Hepatic stellate cell (primary cell): ENCODE measurements around the gene CD96.
A peak's percentile ranks its signal among the peaks of the same experiment; 100 is the strongest.
"Not testable (repeated sequence)": the region's sequence is repeated elsewhere in the genome, so short reads cannot be mapped to it uniquely, and the experiment has no call there.

Source experiments
- DNase-seq: peaks from one replicate; pipeline ENCODE4 v3.0.0; 2011; ENCODE audit warnings: low spot score

The CD96 gene, protein sequence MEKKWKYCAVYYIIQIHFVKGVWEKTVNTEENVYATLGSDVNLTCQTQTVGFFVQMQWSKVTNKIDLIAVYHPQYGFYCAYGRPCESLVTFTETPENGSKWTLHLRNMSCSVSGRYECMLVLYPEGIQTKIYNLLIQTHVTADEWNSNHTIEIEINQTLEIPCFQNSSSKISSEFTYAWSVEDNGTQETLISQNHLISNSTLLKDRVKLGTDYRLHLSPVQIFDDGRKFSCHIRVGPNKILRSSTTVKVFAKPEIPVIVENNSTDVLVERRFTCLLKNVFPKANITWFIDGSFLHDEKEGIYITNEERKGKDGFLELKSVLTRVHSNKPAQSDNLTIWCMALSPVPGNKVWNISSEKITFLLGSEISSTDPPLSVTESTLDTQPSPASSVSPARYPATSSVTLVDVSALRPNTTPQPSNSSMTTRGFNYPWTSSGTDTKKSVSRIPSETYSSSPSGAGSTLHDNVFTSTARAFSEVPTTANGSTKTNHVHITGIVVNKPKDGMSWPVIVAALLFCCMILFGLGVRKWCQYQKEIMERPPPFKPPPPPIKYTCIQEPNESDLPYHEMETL

DNA sequence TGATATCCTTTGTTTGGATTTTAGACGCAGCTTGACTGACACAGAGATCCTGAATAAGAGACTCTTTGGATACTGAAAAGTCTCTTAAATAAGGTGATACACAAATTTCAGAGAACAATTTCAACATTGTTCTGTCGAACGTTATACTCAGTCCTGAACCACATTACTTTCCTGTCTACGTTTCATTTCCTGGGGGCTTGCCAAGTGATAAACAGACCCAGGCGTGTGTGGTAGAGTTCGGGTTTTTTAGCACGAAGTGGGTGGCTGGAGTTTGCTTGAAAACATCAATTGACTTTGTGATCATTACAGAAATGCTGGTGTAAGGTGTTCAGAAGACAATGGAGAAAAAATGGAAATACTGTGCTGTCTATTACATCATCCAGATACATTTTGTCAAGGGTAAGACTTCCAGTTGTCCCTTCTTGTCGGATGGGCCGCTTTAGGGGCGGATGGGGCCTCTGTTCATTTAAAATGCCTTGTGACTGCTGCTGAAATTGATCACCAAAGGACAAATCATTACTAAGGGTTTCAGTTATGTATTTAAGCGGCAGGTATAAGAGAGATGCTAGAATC, at the start of gene CD96:
TSS of gene CD96 (plus strand) at position 287 of the 573 bp plus-strand sequence. CDS start at position 339, 52 bp downstream.
- no peak for DNase-seq

DNA sequence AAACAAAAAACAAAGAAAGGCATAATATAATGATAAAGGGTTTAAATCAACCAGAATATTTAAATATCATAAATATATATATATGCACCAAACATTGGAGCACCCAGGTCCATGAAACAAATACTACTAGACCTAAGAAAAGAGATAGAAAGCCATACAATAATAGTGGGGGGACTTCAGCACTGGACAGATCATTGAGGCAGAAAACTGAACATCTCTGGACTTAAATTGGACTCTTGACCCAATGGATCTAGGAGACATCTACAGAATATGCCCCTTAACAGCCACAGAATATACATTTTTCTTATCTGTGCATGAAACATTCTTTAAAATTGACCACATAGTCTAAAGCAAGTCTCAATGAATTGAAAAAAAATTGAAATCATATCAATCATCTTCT, 48.7 kb upstream of the CD96 start:
- no peak for DNase-seq

DNA sequence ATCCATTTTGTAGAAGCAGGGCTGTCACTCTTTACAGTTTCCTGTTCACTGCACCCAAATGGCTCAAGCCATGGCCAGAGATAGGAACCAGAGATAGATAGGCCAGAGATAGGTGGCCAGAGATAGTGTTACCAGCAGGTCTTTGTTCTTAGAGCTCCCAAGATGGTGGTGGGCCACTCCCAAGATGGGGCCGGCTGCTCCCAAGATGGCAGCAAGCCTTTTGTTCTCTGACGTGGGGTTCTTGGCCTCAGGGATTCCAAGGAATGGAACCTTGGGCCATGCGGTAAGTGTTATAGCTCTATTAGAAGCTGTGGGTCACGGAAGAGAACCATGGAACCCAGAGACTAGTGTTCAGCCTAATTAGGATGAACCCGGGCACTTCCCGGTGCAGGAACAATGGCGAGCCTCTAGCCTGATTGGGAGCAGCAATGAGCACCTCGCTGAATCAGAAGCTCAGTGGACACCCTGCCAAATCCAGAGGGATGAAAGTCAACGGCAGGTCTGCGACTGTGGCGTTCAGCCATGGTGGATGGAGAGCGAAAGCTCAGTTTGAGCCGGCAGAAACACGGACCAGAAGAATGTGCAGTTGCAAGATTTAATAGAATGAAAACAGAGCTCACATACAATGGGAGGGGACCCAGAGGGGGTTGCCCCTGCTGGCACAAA, 45.0 kb upstream of the CD96 start:
- DNase-seq = no peak

DNA sequence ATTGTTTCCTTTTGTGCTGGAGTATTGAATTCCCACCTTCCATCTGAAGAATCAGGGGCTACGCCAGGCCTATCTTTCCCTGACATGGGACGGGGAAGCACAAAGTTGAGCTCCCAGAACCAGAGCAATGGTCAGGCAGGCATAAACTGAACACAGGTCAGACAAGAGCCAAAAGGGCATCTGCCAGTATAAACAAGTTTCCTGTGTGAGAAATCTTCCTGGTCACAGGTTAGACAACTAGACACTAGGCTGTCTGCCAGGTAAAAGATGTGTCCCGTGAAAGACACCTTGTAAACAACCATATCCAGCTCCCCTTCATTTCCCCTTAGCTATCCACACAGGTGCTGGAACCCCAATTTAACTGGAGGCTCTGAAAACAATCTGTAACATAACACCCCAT, 44.0 kb upstream of the CD96 start:
- no peak for DNase-seq

DNA sequence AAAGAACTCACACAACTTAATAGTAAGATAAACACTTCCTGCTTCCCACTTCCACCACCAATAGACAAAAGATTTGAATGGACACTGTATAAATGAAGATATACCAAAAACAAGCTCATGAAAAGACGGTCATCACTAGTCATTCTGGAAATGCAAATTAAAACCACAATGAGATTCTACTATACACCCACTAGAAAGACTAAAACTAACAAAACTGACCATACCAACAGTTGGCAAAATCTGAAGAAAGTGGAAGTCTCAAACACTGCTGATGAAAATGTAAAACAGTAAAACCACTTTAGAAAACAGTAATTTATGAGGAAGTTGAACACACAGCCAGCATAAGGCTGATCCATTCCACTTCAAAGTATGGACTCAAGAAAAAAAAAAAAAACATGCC, 35.6 kb upstream of the CD96 start:
- no peak for DNase-seq

DNA sequence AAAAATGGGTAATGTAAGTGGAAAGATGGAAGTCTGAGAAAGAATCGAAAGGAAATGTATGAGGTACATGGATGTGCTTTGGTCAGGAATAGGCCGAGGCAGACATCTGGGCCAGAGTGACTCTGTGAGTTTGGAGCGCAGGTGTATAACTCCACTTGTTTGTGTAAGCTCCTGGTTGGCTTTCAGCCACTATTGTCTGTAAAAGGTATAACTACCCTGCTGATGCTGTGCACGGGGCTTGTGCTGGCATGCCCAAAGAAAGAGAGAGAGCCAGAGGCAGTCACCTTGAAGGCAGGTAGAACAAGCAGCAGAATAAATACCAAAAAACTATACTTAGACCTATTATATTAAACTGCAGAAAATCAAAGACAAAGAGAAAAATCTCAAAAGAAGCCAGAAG, 32.7 kb upstream of the CD96 start:
- DNase-seq = no peak

DNA sequence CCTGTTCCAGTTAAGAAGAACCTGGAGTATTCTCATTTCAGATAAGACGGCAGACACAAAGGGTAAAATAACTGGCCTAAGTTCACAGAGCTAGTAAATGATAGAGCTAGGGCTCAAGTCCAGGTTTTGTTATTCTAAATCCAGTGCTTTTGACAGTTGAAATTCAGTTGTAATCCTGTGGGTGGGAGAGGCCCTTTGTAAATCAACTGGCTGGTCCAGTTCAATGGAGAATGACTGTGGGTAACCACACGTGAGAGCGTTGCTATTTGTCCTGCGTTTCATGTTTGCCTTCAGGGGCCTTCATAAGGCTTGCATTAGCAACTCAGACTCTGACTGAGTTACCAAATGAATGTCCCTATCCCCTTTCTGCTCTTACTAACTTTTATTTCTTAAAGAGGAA, 24.2 kb upstream of the CD96 start:
- no peak for DNase-seq

DNA sequence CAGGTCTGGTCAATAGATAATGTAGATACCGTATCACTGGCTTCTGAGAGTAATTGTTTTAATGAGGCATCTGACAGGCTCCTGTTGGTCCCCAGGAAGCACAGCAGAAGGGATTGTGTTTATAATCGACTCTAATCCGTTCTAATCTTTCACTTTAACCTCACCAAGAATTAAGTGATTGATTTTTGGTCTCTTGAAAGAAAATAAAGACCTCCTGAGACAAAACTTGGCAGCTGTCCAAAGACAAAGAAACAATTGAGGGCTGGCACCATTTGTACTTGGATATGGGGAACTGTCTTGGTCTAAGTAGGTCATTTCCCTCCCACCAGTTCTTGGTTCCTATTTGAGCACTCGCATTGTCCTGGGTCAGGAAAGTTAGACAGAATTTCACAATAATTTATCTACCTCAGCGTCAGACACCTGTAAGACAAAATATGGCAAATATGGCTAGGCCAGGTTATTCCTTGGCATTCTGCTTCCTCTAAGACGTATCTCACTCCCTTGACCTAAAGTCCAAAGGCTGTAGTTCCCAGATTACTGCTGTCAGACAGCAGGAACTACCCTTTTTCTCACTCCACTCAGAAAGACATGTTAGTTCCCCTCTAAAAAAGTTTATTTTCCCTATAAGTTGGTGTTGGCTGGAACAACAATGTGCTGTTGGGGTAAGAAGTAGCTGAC, 22.7 kb upstream of the CD96 start:
- no peak for DNase-seq

DNA sequence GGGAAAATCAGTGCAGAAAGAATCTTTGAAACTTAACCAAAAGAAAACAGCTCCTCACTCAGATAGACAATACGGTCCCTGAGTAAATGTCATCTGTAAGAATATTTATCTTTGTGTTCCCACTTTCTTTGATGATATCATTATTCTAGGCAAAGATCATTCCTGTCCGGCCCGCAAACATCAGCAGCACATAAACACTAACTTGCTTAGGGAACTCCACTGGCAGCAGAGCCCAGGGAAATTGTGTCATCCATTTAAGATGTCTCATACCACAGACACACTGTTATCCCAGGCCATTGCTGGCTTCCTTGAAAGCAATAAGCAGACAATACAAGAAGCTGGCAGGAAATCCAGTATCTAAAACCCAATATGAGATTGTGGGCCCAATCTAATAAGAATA, 20.1 kb upstream of the CD96 start:
- DNase-seq = no peak

DNA sequence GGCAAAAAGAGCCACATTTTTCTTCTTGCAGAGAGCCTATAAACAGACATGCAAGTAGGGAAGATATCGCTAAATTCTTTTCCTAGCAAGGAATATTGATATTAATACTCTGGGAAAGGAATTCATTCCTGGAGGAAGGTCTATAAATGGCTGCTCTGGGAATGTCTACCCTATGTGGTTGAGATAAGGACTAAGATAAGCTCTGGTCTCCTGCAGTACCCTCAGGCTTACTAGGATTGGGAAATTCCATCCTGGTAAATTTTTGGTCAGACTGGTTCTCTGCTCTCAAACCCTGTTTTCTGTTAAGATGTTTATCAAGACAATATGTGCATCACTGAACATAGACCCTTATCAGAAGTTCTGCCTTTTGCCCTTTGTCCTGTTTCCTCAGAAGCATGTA, 17.5 kb upstream of the CD96 start:
- DNase-seq = not testable (repeated sequence)

DNA sequence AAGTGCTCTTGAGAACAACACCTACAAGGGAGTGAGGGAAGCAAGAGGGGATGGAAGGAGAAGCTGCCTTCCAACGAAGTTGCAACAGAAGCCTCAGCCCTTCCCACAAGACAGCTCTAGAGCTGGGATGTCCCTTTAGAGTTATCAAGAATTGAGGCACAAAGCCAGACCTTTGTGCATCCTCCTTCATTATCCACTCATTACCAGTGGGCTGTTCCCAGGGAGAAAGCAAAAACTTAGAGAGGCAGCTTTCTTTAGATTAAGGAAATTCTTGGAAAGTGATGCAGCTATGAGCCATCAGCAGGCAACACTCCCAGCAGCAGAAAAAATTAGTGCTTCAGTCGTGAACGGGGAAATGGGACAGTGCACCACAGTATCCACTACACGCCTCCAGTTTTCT, 10.6 kb upstream of the CD96 start:
- no peak for DNase-seq

DNA sequence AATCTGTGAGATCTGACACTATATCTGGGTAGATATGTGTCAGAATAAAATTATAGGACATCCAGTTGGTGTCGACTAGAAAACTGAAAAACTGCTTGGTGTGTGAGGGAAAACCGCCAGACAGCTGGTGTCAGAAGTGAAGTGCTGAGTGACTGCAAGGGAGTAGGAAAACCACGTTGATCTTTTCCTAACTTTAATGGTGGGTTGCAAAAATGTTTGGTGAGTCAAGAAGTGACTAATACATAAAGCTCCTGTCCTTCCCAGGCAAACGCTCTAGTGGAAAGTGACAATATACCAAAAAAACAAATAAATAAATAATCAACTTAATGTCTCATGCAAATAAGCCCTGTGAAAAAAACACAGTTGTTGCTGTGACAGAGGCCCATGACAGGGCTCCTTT, 7.3 kb upstream of the CD96 start:
- DNase-seq = peak; percentile 47

DNA sequence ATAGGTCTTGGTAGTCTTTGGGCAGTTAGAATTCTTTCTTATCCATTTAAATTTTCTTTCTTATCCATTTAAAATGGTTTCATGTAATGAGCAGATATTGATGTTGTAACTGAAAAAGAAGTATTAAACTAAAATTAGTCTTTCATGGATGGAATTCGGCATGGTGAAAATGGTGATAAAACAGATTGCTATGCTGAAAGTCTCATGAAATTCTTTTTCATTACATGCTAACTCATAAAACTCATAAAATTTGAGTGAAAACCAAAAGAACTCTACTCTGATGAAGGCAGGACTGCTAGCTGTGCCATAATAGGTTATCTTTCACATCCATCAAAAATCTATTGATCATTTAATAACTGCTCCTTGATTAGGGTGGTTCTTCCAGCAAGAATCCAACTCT, 3.9 kb upstream of the CD96 start:
- DNase-seq = no peak

DNA sequence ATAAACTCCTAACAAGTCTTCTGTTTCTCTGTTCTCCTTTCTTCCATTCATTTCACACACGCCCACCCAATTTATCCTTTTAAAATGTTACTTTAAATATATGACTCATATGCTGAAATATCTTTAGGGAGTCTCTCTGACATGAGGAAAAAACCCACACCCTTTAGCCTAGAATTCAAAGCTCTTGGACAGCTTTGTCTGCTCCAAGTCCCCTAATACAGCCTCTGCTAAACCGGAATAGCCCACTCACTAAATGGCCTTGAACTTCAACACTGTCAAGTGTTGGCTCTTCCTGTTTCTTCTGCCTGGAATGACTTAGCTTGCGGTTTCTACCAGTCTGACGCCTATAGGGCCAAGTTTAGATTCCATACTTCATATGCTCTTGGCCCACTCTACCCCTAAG, 3.3 kb upstream of the CD96 start:
- DNase-seq = peak; percentile 26

DNA sequence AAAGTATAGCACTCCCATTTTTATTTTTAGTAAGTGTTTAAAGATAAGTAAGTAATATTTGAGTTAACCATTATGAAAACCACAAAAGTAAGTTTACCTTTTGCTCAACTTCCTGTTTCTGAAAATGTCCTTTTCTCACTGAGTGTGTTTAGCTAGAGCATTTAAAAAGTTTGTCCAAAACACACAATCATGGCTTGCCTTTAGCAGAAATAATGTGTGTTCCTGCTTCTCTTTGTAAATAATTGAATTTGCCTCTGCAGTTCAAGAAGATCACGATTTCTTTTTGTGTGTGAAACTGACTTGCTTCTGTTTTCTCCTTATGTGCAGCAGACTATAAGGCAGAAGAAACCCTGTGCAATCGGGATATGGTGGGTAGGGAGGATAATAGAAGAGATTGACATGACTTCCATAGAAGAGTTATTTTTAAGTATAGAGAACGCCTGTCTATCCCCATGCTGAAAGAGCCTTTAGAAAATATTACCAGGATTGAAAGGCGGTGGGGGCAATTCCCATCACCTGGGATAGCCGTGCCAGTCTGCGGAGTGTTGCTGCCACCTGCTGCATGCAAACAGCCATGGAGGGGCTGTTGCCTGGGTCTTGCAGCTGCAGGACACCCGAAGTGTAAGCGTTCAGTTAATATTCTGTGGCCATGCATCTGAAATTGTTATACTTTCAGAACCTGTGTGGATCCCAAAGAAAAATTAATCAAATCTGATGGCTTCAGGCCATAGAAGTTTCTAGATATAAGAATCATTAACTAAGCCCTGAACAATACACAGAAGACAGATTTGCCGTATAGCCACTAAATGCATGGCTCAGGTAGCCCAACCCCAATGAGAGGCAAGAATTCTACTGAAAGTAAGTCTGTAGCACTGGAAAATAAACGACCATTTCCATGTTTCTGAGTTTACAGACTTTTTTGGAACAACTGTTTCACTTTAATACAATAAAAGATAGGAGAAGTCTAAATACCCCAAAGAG, 2.4 kb upstream of the CD96 start:
- DNase-seq = no peak

DNA sequence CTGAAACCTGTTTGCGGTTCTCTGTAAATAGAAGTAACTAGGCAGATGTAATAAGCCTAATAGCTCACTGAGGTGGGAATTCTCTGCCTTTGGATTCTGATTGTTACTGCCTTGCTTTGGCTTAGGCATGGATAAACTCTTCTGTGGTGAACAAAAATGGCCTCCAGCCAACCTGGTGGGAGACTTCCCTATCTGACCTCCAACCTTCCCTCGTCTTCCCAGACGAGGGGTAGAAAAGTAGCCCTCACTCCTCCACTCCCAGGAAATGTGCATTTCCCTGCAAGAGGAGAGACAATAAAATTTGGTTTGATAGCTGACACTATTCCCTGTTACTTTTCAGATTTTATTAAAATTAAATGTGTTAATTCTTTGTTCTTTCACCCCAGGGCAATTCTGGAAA, 606 bp upstream of the CD96 start:
- no peak for DNase-seq

DNA sequence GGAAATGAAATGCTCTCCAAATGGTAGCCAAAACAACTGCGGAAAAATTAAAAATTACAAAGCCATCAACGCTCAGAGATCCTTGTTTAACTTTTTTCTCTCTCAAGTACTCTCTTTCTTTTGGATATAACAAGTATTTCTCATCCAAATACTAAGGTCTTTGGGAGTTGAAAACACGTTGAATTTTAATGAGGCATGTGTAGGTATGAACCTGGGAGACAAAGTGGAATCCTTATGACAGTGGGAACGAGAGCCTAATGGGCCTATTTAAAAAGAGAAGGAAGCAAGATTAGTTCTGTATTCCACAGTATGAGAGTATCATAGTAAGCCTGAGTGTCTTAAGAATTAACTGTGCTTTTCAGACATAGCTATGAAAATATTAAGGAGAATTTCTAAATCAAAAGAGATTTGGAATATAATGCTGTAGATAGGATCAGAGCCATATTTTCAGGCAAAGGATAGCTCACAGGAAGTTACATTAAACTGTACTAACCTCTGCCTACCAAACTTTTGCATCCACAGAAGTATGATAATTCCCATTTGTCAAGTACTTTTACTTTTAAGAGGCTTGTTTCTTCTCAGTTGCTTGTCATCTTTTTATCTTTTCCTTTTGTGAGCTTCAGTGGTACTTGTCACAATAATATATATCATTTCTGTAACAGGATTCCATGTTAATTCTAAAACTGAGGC, 759 bp downstream of the CD96 start:
- no peak for DNase-seq

DNA sequence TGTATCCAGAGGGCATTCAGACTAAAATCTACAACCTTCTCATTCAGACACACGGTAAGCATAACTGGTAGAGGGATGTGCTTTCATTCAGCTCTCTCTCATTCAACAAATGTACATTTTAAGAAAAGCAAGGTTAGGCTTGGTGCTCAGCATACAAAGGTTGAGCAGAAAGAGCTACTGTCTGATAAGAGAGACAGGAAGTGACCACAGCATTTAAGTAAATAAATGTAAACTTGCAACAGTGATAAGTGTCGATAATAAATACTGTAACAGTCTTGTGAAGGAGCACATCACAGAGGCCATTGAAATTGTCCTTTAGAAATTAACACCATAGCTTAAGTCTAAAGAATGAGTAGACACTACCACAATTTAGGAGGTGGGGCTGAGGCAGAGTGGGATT, 3.4 kb downstream of the CD96 start:
- DNase-seq = no peak

DNA sequence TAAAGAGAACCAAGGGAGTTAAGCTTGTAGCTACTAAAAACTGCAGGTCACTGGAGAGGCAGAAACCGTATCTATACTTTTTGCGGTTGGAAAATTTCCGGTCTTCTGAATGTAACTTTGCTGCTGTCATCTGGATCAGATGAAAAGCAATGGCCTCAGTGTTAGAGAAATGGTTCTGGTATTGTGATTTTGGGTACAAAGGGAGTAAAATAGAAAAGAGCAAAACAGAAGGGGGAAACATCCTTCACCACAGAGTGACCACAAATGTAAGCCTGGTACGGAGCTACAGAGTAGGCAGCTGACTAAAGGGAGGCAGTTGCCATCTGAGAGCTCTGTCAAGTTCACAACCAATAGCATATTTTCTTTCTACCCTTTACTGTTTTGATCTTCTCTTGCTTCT, 5.6 kb downstream of the CD96 start:
- DNase-seq = no peak

DNA sequence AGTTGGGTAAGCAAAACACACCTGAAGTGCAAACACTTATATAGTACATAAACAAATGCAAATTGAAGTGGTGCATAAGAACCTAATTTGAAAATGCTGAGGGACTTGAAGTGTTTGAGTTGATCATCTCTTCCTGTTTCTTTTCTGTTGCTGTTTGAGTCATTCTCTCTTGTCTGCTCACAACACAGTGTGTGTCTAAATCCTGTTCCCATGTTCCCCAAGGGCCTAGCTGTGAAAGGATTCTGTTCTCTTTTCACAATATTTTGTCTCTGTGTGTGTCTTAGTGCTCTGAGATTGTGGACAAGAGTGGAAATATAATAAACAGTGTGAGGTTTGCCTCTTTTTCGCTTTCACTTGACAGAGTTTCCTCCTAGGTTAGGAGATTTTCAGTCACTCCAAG, 6.1 kb downstream of the CD96 start:
- DNase-seq = no peak

DNA sequence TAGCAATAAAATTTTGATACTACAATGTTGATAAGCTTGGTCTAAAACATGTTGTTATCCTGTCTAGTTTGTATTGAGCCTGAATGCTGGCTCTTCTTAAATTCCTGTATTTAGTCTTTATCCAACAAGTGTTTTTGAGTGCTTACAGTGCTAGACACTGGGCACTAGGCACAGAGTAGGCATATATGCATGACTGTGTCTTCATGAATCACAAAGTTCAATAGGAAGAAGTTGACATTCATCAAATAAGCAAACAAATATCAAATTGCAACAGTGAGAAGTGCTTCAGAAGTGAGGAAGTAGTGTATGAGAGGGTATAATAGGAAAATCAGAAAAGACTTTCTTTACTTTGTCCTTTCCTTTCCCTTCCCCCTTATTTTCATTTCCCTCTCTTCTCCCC, 6.8 kb downstream of the CD96 start:
- no peak for DNase-seq
